GM12878 (cell line): Measurements from ENCODE around the gene DDX19B. TPM values are rescaled to one million over a fixed set of nuclear protein-coding genes. Genes with fewer than 3 reads are reported as not detected.
"Not testable (repeated sequence)": the region's sequence is repeated elsewhere in the genome, so short reads cannot be mapped to it uniquely, and the experiment has no call there.

Experiments used
- ATAC-seq: fragments of 200-7000 bp; cut with Tn5 transposase; 3 replicates; pipeline ENCODE4 v1.9.1; 2020; ENCODE audit warnings: mild to moderate bottlenecking, moderate library complexity
- BruUV-seq: library from RNA; stranded (reverse); fragments of 400-500 nt; replicated peaks from 2 replicates; lab custom pipeline; 2021; lab: Mats Ljungman, UMichigan
- CTCF ChIA-PET: fragments of 300-600 bp; sonication (Branson Sonifier 250); formaldehyde crosslinking; extraction: SDS; loops from one replicate; lab custom pipeline; 2021; ENCODE audit warnings: inconsistent platforms; lab: Yijun Ruan, JAX
- POLR2A ChIA-PET: fragments of 350-600 bp; formaldehyde crosslinking; extraction: SDS; loops from one replicate; lab custom pipeline; 2021; ENCODE audit warnings: inconsistent platforms; lab: Charles Lee
- RAD21 ChIA-PET: fragments of 300-600 bp; sonication (Branson Sonifier 250); formaldehyde crosslinking; loops from one replicate; lab custom pipeline; 2023; ENCODE audit warnings: antibody characterized with exemption; ENCODE audit not compliant: unreplicated experiment; lab: Charles Lee
- SMC1A ChIA-PET: fragments of 300-600 bp; sonication (Branson Sonifier 250); formaldehyde crosslinking; loops from one replicate; lab custom pipeline; 2023; ENCODE audit not compliant: unreplicated experiment, uncharacterized antibody; lab: Charles Lee
- DNase-seq: peaks from one replicate; pipeline ENCODE4 v3.0.0-alpha.2; 2011; ENCODE audit warnings: low read depth, low spot score
- FAIRE-seq: peaks from 3 replicates; lab custom pipeline; 2011; peaks lifted over from hg19 to GRCh38; lab: Jason Lieb, UNC
- H2AFZ ChIP-seq: 2 replicates; pipeline ENCODE4 v1.6.0; 2011; ENCODE audit warnings: low read depth, low read length, control low read depth; ENCODE audit not compliant: control insufficient read depth
- H3K27ac ChIP-seq: 2 replicates; pipeline ENCODE4 v1.5.1; 2011; ENCODE audit warnings: control low read depth; ENCODE audit not compliant: control insufficient read depth, insufficient read depth
- H3K27me3 ChIP-seq, 2 experiments: replicated peaks in 1 of 2; 2 replicates each; pipeline versions ENCODE4 v1.6.0 to v1.6.1; 2011; ENCODE audit warnings: low read length in 1 of 2; ENCODE audit not compliant: control insufficient read depth in 2 of 2, insufficient read depth in 2 of 2
- H3K36me3 ChIP-seq, 2 experiments: 2 replicates each; pipeline ENCODE4 v1.5.1; 2011; ENCODE audit warnings: low read length in 1 of 2; ENCODE audit not compliant: control insufficient read depth in 2 of 2, insufficient read depth in 2 of 2
- H3K4me1 ChIP-seq: 2 replicates; pipeline ENCODE4 v1.6.1; 2011; ENCODE audit warnings: mild to moderate bottlenecking, low read length, moderate library complexity, mixed read lengths; ENCODE audit not compliant: control insufficient read depth, insufficient read depth
- H3K4me2 ChIP-seq: 2 replicates; pipeline ENCODE4 v1.6.0; 2011; ENCODE audit warnings: control low read depth; ENCODE audit not compliant: control insufficient read depth, insufficient read depth
- H3K4me3 ChIP-seq: fragments of 200-600 bp; sonication (generic); 2 replicates; pipeline ENCODE4 v1.5.1; 2016
- H3K79me2 ChIP-seq: 2 replicates; pipeline ENCODE4 v1.6.0; 2011; ENCODE audit warnings: low read length; ENCODE audit not compliant: control insufficient read depth, insufficient read depth
- H3K9ac ChIP-seq: 2 replicates; pipeline ENCODE4 v1.8.0; 2011; ENCODE audit warnings: low read length, control low read depth, mixed read lengths; ENCODE audit not compliant: control insufficient read depth, insufficient read depth
- H3K9me3 ChIP-seq: replicated peaks from 3 replicates; pipeline ENCODE4 v1.5.1; 2011; ENCODE audit warnings: mild to moderate bottlenecking, low read length; ENCODE audit not compliant: control insufficient read depth, insufficient read depth
- H4K20me1 ChIP-seq: 2 replicates; pipeline ENCODE4 v1.6.0; 2011; ENCODE audit not compliant: control insufficient read depth, insufficient read depth
- ATF7 ChIP-seq: fragments of 450-650 bp; IDR thresholded peaks from 2 replicates; pipeline ENCODE4 v1.6.1; 2016; ENCODE audit warnings: low read depth, mild to moderate bottlenecking
- EGR1 ChIP-seq, 2 experiments: IDR thresholded peaks; 1 replicate in 1 of 2; 2 replicates in 1 of 2; pipeline ENCODE4 v1.6.1; 2011 to 2012; ENCODE audit warnings: low read depth in 2 of 2, low read length in 2 of 2, borderline replicate concordance in 1 of 2, mild to moderate bottlenecking in 1 of 2, moderate library complexity in 1 of 2
- MEF2A ChIP-seq: IDR thresholded peaks from 2 replicates; pipeline ENCODE4 v1.6.1; 2011; ENCODE audit warnings: low read depth, mild to moderate bottlenecking, low read length, moderate library complexity; ENCODE audit not compliant: insufficient read depth
- MTA3 ChIP-seq: IDR thresholded peaks from 2 replicates; pipeline ENCODE4 v1.6.1; 2012; ENCODE audit warnings: low read length, inconsistent platforms, borderline replicate concordance
- NFIC ChIP-seq: IDR thresholded peaks from 2 replicates; pipeline ENCODE4 v1.6.1; 2012; ENCODE audit warnings: low read depth, mild to moderate bottlenecking, inconsistent platforms, low read length, moderate library complexity
- RUNX3 ChIP-seq: IDR thresholded peaks from 2 replicates; pipeline ENCODE4 v1.6.1; 2012; ENCODE audit warnings: low read length, inconsistent platforms
- SREBF1 ChIP-seq: IDR thresholded peaks from 2 replicates; pipeline ENCODE4 v1.6.1; 2012; ENCODE audit warnings: mild to moderate bottlenecking, low read length
- WGBS: methylation state at CpG from one replicate; pipeline ENCODE4 v1.1.6; 2016; ENCODE audit warnings: low lambda C conversion rate; ENCODE audit not compliant: insufficient replicate concordance, insufficient coverage; ENCODE audit errors: missing lambda C conversion rate; 5-methylcytosine and 5-hydroxymethylcytosine counted together
- in situ Hi-C: fragments of 300-500 bp; cut with MboI; formaldehyde crosslinking; loops from 9 replicates; pipeline ENCODE4 v1.14.3; 2018; ENCODE audit warnings: mixed read lengths
- intact Hi-C: fragments of 100-400 bp; cut with micrococcal nuclease; formaldehyde crosslinking; loops from one replicate; pipeline ENCODE4 v1.14.2; 2022; ENCODE audit not compliant: unreplicated experiment
- polyA plus RNA-seq, 11 experiments: library from polyadenylated mRNA; depleted of rRNA in 4 of 11; unstranded in 6 of 11; stranded (reverse) in 5 of 11; fragments of >200 nt; fragmentation: Nextera tagmentation in 4 of 11; fragmentation: Illumina TruSeq in 1 of 11; extraction: Ambion mirVana in 4 of 11; extraction: Trizol in 1 of 11; gene quantifications; 1 replicate in 1 of 11; 2 replicates in 10 of 11; pipeline versions ENCODE4 v1.2.1 to v1.2.3, GENCODE V29; 2011 to 2016; ENCODE audit warnings: inconsistent platforms in 2 of 11, missing spikeins in 2 of 11, low read depth in 1 of 11
- total RNA-seq, 4 experiments: library from RNA; depleted of rRNA in 3 of 4; stranded (reverse); fragments of >200 nt in 3 of 4; fragmentation: Illumina TruSeq in 1 of 4; extraction: Trizol in 1 of 4; gene quantifications; 2 replicates each; pipeline versions ENCODE4 v1.2.1 to v1.2.3, GENCODE V29; 2013 to 2021
- TF ChIP-seq, protein P1 (sequence below): fragments of 450-650 bp; IDR thresholded peaks from 2 replicates; pipeline ENCODE4 v1.6.1; 2017; ENCODE audit warnings: mild to moderate bottlenecking, moderate library complexity

DDX19B gene
- total and polyA plus RNA-seq, 10 of the 15 experiments (the other 5 are each of a cell fraction or from before 2014, with no cell fraction given) = 14.1 to 69.1 (median 42.5) TPM

DNA sequence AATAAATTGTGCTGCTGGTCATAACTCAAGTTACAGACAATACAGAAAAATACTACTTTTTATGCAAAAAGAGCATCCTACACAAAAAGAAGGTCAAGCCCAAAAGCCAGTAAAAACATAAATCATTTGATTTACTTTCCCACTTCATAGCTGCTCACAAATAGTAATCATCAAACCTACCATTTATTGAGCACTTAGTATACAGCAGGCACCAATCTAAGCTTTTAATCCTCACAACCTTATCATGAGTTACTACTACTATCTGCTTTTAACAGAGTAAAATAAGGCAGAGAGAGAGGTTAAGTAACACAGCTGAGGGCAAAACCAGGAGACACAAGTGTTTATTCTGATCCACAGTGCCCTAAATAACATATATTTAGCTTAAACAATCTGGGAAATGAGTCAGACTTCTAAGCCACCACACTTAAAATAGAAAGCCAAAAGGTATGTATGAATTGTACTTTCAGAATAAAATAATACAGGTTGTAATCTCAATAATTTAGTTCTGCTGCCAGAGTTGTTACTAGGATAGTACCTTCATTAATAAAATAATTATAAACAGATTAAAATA is 8.0 kb upstream of the DDX19B start:
- Histone ChIP-seq H3K9me3 (no peaks in the 10 kb centered on the region), H3K4me1 (peaks cover 7% of the 10 kb centered on the region)
- TF ChIP-seq MEF2A (peak; percentile 73), MTA3 (no peak), NFIC (peak; percentile 47; the same call in 1 of the 2 replicates), EGR1 (IDR thresholded peaks at IDR 0.05; ENCODE audit: borderline replicate concordance in 1 of 2, low read depth in 2 of 2, low read length in 2 of 2) (no peak), SREBF1 (no peak), ATF7 (no peak), RUNX3 (peak; percentile 21; the same call in 1 of the 2 replicates)
- TF ChIP-seq, protein P1, sequence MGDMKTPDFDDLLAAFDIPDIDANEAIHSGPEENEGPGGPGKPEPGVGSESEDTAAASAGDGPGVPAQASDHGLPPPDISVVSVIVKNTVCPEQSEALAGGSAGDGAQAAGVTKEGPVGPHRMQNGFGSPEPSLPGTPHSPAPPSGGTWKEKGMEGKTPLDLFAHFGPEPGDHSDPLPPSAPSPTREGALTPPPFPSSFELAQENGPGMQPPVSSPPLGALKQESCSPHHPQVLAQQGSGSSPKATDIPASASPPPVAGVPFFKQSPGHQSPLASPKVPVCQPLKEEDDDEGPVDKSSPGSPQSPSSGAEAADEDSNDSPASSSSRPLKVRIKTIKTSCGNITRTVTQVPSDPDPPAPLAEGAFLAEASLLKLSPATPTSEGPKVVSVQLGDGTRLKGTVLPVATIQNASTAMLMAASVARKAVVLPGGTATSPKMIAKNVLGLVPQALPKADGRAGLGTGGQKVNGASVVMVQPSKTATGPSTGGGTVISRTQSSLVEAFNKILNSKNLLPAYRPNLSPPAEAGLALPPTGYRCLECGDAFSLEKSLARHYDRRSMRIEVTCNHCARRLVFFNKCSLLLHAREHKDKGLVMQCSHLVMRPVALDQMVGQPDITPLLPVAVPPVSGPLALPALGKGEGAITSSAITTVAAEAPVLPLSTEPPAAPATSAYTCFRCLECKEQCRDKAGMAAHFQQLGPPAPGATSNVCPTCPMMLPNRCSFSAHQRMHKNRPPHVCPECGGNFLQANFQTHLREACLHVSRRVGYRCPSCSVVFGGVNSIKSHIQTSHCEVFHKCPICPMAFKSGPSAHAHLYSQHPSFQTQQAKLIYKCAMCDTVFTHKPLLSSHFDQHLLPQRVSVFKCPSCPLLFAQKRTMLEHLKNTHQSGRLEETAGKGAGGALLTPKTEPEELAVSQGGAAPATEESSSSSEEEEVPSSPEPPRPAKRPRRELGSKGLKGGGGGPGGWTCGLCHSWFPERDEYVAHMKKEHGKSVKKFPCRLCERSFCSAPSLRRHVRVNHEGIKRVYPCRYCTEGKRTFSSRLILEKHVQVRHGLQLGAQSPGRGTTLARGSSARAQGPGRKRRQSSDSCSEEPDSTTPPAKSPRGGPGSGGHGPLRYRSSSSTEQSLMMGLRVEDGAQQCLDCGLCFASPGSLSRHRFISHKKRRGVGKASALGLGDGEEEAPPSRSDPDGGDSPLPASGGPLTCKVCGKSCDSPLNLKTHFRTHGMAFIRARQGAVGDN = no peak
- TF ChIP-seq, all 136 proteins: peak for 3
- Histone ChIP-seq H4K20me1 (no peaks in the 10 kb centered on the region), H3K27ac (peak overlapping the region; percentile 24; the same call in 1 of the 2 replicates), H3K36me3 (no peaks in the 10 kb centered on the region), H3K9ac (no peak overlapping the region), H3K4me2 (no peak overlapping the region), H3K79me2 (peaks cover 25% of the 10 kb centered on the region), H2AFZ (peak overlapping the region; percentile 64), H3K27me3 (no peaks in the 10 kb centered on the region), H3K4me3 (no peak overlapping the region)
- RAD21 ChIA-PET = interaction anchor here (0.6 kb wide), 1 partner anchor 11 kb away, joined by 3 read pairs; no protein-coding TSS in a partner anchor
- no peak for DNase-seq
- intact Hi-C loops (no loop called here), in situ Hi-C loops (no loop called here)
- no TSS peak for BruUV-seq
- POLR2A ChIA-PET = interaction anchor here (0.6 to 1.2 kb wide), 2 partner anchors 9 to 78 kb away, joined by 4 to 7 read pairs; no protein-coding TSS in a partner anchor
- SMC1A ChIA-PET = interaction anchor here (1.1 to 1.8 kb wide), 2 partner anchors 9 to 15 kb away, joined by 3 to 8 read pairs; partner anchors contain the start of gene DDX19B
- CTCF ChIA-PET = interaction anchor here (0.8 to 1.2 kb wide), 2 partner anchors 9 to 16 kb away, joined by 3 to 7 read pairs; partner anchors contain the start of gene DDX19B
- no peak for FAIRE-seq
- no peak for ATAC-seq

- 92% methylated on average over 11 of the region's 11 CpGs for WGBS
- ChIA-PET SMC1A (interaction anchor here (1.1 to 1.8 kb wide), 2 partner anchors 8 to 14 kb away, joined by 3 to 8 read pairs; partner anchors contain the start of gene DDX19B), POLR2A (interaction anchor here (0.6 kb wide), 1 partner anchor 10 kb away, joined by 3 read pairs; no protein-coding TSS in a partner anchor), CTCF (interaction anchor here (0.6 to 1.1 kb wide), 3 partner anchors 21 to 55 kb away, joined by 3 read pairs; partner anchors contain the start of gene DDX19A)
- RAD21 ChIA-PET, DNase-seq, H3K9ac ChIP-seq, H4K20me1 ChIP-seq, in situ Hi-C loops, H3K36me3 ChIP-seq, BruUV-seq, H3K27me3 ChIP-seq, intact Hi-C loops, FAIRE-seq, H3K4me3 ChIP-seq, ATAC-seq, H3K27ac ChIP-seq, H3K4me2 ChIP-seq, H3K9me3 ChIP-seq, H3K4me1 ChIP-seq, H2AFZ ChIP-seq: not testable (repeated sequence)
- H3K79me2 ChIP-seq = peaks cover 22% of the 10 kb centered on the region
Observed at GRCh38 chr16:70292148-70292547, 6.8 kb upstream of the DDX19B start.
